DMS79 (cell line): ENCODE data around the gene UBAC1.

ENCODE experiments used
- DNase-seq: peaks from one replicate; lab custom pipeline; 2025; lab: John Stamatoyannopoulos, UW

UBAC1 gene

GRCh38 chr9:135961277-135961715 lies at the start of gene UBAC1:
Gene UBAC1 (minus strand): TSS chr9:135961373. CDS start chr9:135961162, 211 bp downstream.
- peak; percentile 85 for DNase-seq

GRCh38 chr9:136010615-136011361 lies 49.6 kb upstream of the UBAC1 start:
- no peak for DNase-seq

- DNase-seq, result no peak
Observed at GRCh38 chr9:136010176-136010575, 49.0 kb upstream of the UBAC1 start.

GRCh38 chr9:136009516-136009915 lies 48.3 kb upstream of the UBAC1 start:
- no peak for DNase-seq

GRCh38 chr9:136008693-136008997 lies 47.5 kb upstream of the UBAC1 start:
- DNase-seq, result no peak

GRCh38 chr9:136007934-136008692 lies 46.9 kb upstream of the UBAC1 start:
- no peak for DNase-seq

- no peak for DNase-seq
Observed at GRCh38 chr9:136007276-136007933, 46.2 kb upstream of the UBAC1 start.

- no peak for DNase-seq
Observed at GRCh38 chr9:136006169-136006568, 45.0 kb upstream of the UBAC1 start.

GRCh38 chr9:136004712-136005111 lies 43.5 kb upstream of the UBAC1 start:
- no peak for DNase-seq

GRCh38 chr9:136004219-136004618 lies 43.0 kb upstream of the UBAC1 start:
- DNase-seq, result no peak

GRCh38 chr9:136003411-136004218 lies 42.4 kb upstream of the UBAC1 start:
- no peak for DNase-seq

GRCh38 chr9:136002881-136003280 lies 41.7 kb upstream of the UBAC1 start:
- DNase-seq, result no peak

GRCh38 chr9:136002215-136002614 lies 41.0 kb upstream of the UBAC1 start:
- DNase-seq, result no peak

GRCh38 chr9:136001231-136001630 lies 40.1 kb upstream of the UBAC1 start:
- no peak for DNase-seq

GRCh38 chr9:135998410-135999071 lies 37.4 kb upstream of the UBAC1 start:
- DNase-seq, result no peak

GRCh38 chr9:135998016-135998380 lies 36.8 kb upstream of the UBAC1 start:
- no peak for DNase-seq

- no peak for DNase-seq
Observed at GRCh38 chr9:135997090-135998015, 36.2 kb upstream of the UBAC1 start.

- no peak for DNase-seq
Observed at GRCh38 chr9:135995816-135996215, 34.6 kb upstream of the UBAC1 start.

GRCh38 chr9:135994501-135995192 lies 33.5 kb upstream of the UBAC1 start:
- DNase-seq, result no peak
